Activated CD8-positive, alpha-beta memory T cell treated with anti-CD3 and anti-CD28 coated beads for 36 hours (primary cell): ENCODE data around the gene TP53BP1. TPM values are rescaled to one million over a fixed set of nuclear protein-coding genes. Genes with fewer than 3 reads are reported as not detected.

ENCODE experiments used
- CTCF ChIA-PET: fragments of 350-600 bp; sonication (Branson Sonifier 250); formaldehyde crosslinking; loops from one replicate; lab custom pipeline; 2021; ENCODE audit warnings: antibody characterized with exemption; lab: Charles Lee
- POLR2A ChIA-PET: fragments of 350-600 bp; sonication (Branson Sonifier 250); formaldehyde crosslinking; loops from one replicate; lab custom pipeline; 2021; ENCODE audit warnings: antibody characterized with exemption; lab: Charles Lee
- total RNA-seq, 2 experiments: library from RNA; stranded (reverse); gene quantifications; one replicate each; pipeline ENCODE4 v1.2.3, GENCODE V29; 2021

Gene TP53BP1
- total RNA-seq, 2 experiments from 2014 or later = 29.1 to 29.4 TPM

GRCh38 chr15:43499635-43500034 lies 6.7 kb upstream of the TP53BP1 start:
- POLR2A ChIA-PET = no interaction called here
- CTCF ChIA-PET = no interaction called here

- POLR2A ChIA-PET = no interaction called here
- CTCF ChIA-PET = no interaction called here
Observed at GRCh38 chr15:43498990-43499389, 6.0 kb upstream of the TP53BP1 start.

GRCh38 chr15:43493703-43494472 lies 932 bp upstream of the TP53BP1 start:
- CTCF ChIA-PET = interaction anchor here (0.9 to 3.3 kb wide), 2 partner anchors 17 to 47 kb away, joined by 3 to 13 read pairs; no protein-coding TSS in a partner anchor
- POLR2A ChIA-PET = interaction anchor here (2.6 kb wide), 1 partner anchor 17 kb away, joined by 14 read pairs; no protein-coding TSS in a partner anchor

GRCh38 chr15:43492266-43492665 lies 690 bp downstream of the TP53BP1 start:
- CTCF ChIA-PET = interaction anchor here (3.3 kb wide), 1 partner anchor 19 kb away, joined by 13 read pairs; no protein-coding TSS in a partner anchor
- POLR2A ChIA-PET = interaction anchor here (0.7 to 2.6 kb wide), 2 partner anchors 18 to 122 kb away, joined by 3 to 14 read pairs; no protein-coding TSS in a partner anchor

GRCh38 chr15:43489191-43489590 lies 3.8 kb downstream of the TP53BP1 start:
- POLR2A ChIA-PET = interaction anchor here (1.0 kb wide), 1 partner anchor 48 kb away, joined by 4 read pairs; no protein-coding TSS in a partner anchor

GRCh38 chr15:43488790-43489189 lies 4.2 kb downstream of the TP53BP1 start:
- ChIA-PET CTCF (interaction anchor here (1.2 kb wide), 1 partner anchor 25 kb away, joined by 3 read pairs; no protein-coding TSS in a partner anchor), POLR2A (interaction anchor here (1.0 kb wide), 1 partner anchor 48 kb away, joined by 4 read pairs; no protein-coding TSS in a partner anchor)

More at GRCh38 chr15:43489191-43489590, 3.8 kb downstream of the TP53BP1 start:
- CTCF ChIA-PET = interaction anchor here (1.2 kb wide), 1 partner anchor 25 kb away, joined by 3 read pairs; no protein-coding TSS in a partner anchor

- ChIA-PET CTCF (no interaction called here), POLR2A (no interaction called here)
Observed at GRCh38 chr15:43487271-43487895, 5.6 kb downstream of the TP53BP1 start.

- ChIA-PET CTCF (interaction anchor here (1.3 kb wide), 1 partner anchor 9 kb away, joined by 3 read pairs; the partner anchor contains the start of gene TP53BP1), POLR2A (no interaction called here)
Observed at GRCh38 chr15:43484455-43484854, 8.5 kb downstream of the TP53BP1 start.

GRCh38 chr15:43483297-43484128 lies 9.4 kb downstream of the TP53BP1 start:
- POLR2A ChIA-PET = no interaction called here
- CTCF ChIA-PET = interaction anchor here (1.3 kb wide), 1 partner anchor 9 kb away, joined by 3 read pairs; the partner anchor contains the start of gene TP53BP1

GRCh38 chr15:43473885-43474284 lies 19.1 kb downstream of the TP53BP1 start:
- CTCF ChIA-PET = no interaction called here
- POLR2A ChIA-PET = no interaction called here

- POLR2A ChIA-PET = no interaction called here
- CTCF ChIA-PET = no interaction called here
Observed at GRCh38 chr15:43471975-43472374, 21.0 kb downstream of the TP53BP1 start.

- ChIA-PET POLR2A (no interaction called here), CTCF (interaction anchor here (0.5 kb wide), 1 partner anchor 373 kb away, joined by 5 read pairs; no protein-coding TSS in a partner anchor)
Observed at GRCh38 chr15:43469867-43470266, 23.1 kb downstream of the TP53BP1 start.

- CTCF ChIA-PET = no interaction called here
- POLR2A ChIA-PET = no interaction called here
Observed at GRCh38 chr15:43465100-43465499, 27.9 kb downstream of the TP53BP1 start.

GRCh38 chr15:43463998-43464397 lies 29.0 kb downstream of the TP53BP1 start:
- POLR2A ChIA-PET = no interaction called here
- CTCF ChIA-PET = no interaction called here

GRCh38 chr15:43463507-43463906 lies 29.4 kb downstream of the TP53BP1 start:
- CTCF ChIA-PET = no interaction called here
- POLR2A ChIA-PET = no interaction called here

GRCh38 chr15:43449981-43450380 lies 43.0 kb downstream of the TP53BP1 start:
- ChIA-PET POLR2A (no interaction called here), CTCF (no interaction called here)

- POLR2A ChIA-PET = no interaction called here
- CTCF ChIA-PET = no interaction called here
Observed at GRCh38 chr15:43446344-43446743, 46.6 kb downstream of the TP53BP1 start.

GRCh38 chr15:43441316-43441715 lies 51.6 kb downstream of the TP53BP1 start:
- CTCF ChIA-PET = interaction anchor here (1.1 to 3.0 kb wide), 5 partner anchors 12 to 106 kb away, joined by 3 to 19 read pairs (median 5); no protein-coding TSS in a partner anchor
- POLR2A ChIA-PET = interaction anchor here (0.9 to 1.5 kb wide), 4 partner anchors 26 to 69 kb away, joined by 3 to 5 read pairs (median 4); no protein-coding TSS in a partner anchor
